Transverse colon (tissue), 4 donors: ENCODE results near the gene ADCY4.

Experiments used
- CTCF ChIP-seq, 5 experiments: fragments of 200-600 bp in 3 of 5; fragments of 450-650 bp in 2 of 5; sonication (generic) in 3 of 5; IDR thresholded peaks; 1 replicate in 2 of 5; 2 replicates in 3 of 5; pipeline ENCODE4 v1.5.1; 2016 to 2017; ENCODE audit warnings: antibody characterized with exemption in 5 of 5, inconsistent platforms in 3 of 5, mild to moderate bottlenecking in 2 of 5, moderate library complexity in 1 of 5
- POLR2A ChIP-seq: fragments of 450-650 bp; IDR thresholded peaks from one replicate; pipeline ENCODE4 v1.6.1; 2016; ENCODE audit warnings: antibody characterized with exemption, mild to moderate bottlenecking, moderate library complexity
- POLR2AphosphoS5 ChIP-seq, 3 donors: sonication (generic); formaldehyde crosslinking; IDR thresholded peaks; one replicate each; pipeline ENCODE4 v1.6.1; 2016; ENCODE audit warnings: antibody characterized with exemption in 3 of 3

GRCh38 chr14:24343795-24344660, 9.2 kb upstream of the ADCY4 start:
- TF ChIP-seq CTCF (IDR thresholded peaks at IDR 0.05) (no peak), POLR2AphosphoS5 (IDR thresholded peaks at IDR 0.05) (no peak), POLR2A (no peak)
